Liver (tissue), 9 donors: ENCODE results near the gene PAK4. TPM values are rescaled to one million over a fixed set of nuclear protein-coding genes. Genes with fewer than 3 reads are reported as not detected.

Experiments
- DNase-seq: peaks from one replicate; pipeline ENCODE4 v3.0.0-alpha.2; 2017; ENCODE audit warnings: low spot score
- H3K27ac ChIP-seq, 2 donors: one replicate each; pipeline ENCODE4 v1.7.0; 2013; ENCODE audit warnings: inconsistent platforms in 2 of 2, low read length in 2 of 2, control low read depth in 1 of 2, low read depth in 1 of 2, mild to moderate bottlenecking in 1 of 2
- H3K27me3 ChIP-seq, 4 donors: one replicate each; pipeline versions ENCODE4 v1.6.1 to v1.7.0; 2013; ENCODE audit warnings: low read length in 3 of 4, inconsistent platforms in 1 of 4, mild to moderate bottlenecking in 1 of 4, moderate library complexity in 1 of 4; ENCODE audit not compliant: control insufficient read depth in 4 of 4, insufficient read depth in 4 of 4
- H3K36me3 ChIP-seq, 4 donors: one replicate each; pipeline versions ENCODE4 v1.6.1 to v1.7.0; 2013; ENCODE audit warnings: low read length in 3 of 4, mild to moderate bottlenecking in 3 of 4, low read depth in 1 of 4, moderate library complexity in 1 of 4; ENCODE audit not compliant: control insufficient read depth in 4 of 4, insufficient read depth in 3 of 4
- H3K4me1 ChIP-seq, 4 donors: one replicate each; pipeline versions ENCODE4 v1.6.1 to v1.7.0; 2013; ENCODE audit warnings: low read length in 3 of 4, mild to moderate bottlenecking in 3 of 4, moderate library complexity in 1 of 4; ENCODE audit not compliant: control insufficient read depth in 4 of 4, insufficient read depth in 4 of 4
- H3K4me3 ChIP-seq, 3 donors: one replicate each; pipeline versions ENCODE4 v1.6.1 to v1.7.0; 2013; ENCODE audit warnings: low read length in 3 of 3, control low read depth in 1 of 3, low read depth in 1 of 3, mild to moderate bottlenecking in 1 of 3
- H3K9ac ChIP-seq, 2 donors: one replicate each; pipeline ENCODE4 v1.7.0; 2013; ENCODE audit warnings: low read length in 2 of 2, mild to moderate bottlenecking in 2 of 2, moderate library complexity in 2 of 2, control low read depth in 1 of 2, low read depth in 1 of 2
- H3K9me3 ChIP-seq, 4 donors: one replicate each; pipeline versions ENCODE4 v1.6.1 to v1.7.0; 2013; ENCODE audit warnings: low read length in 3 of 4; ENCODE audit not compliant: control insufficient read depth in 4 of 4
- EGR1 ChIP-seq, 2 donors: IDR thresholded peaks; 2 replicates each; pipeline ENCODE4 v1.6.1; 2016 to 2018; ENCODE audit warnings: antibody characterized with exemption in 2 of 2, low read depth in 2 of 2
- FOXA1 ChIP-seq: IDR thresholded peaks from 2 replicates; pipeline ENCODE4 v1.6.1; 2016; ENCODE audit warnings: antibody characterized with exemption
- FOXA2 ChIP-seq: IDR thresholded peaks from 2 replicates; pipeline ENCODE4 v1.6.1; 2016; ENCODE audit warnings: antibody characterized with exemption
- GABPA ChIP-seq, 2 donors: IDR thresholded peaks in 1 of 2; conservative IDR thresholded peaks in 1 of 2; 2 replicates each; pipeline ENCODE4 v1.6.1; 2016; ENCODE audit warnings: antibody characterized with exemption in 2 of 2, mild to moderate bottlenecking in 1 of 2, moderate library complexity in 1 of 2
- HNF4A ChIP-seq, 2 donors: conservative IDR thresholded peaks; 2 replicates each; pipeline ENCODE4 v1.6.1; 2016; ENCODE audit warnings: antibody characterized with exemption in 2 of 2, mild to moderate bottlenecking in 2 of 2
- HNF4G ChIP-seq: IDR thresholded peaks from 2 replicates; pipeline ENCODE4 v1.6.1; 2016; ENCODE audit warnings: antibody characterized with exemption
- JUND ChIP-seq, 2 donors: IDR thresholded peaks; 2 replicates each; pipeline ENCODE4 v1.6.1; 2016; ENCODE audit warnings: antibody characterized with exemption in 2 of 2
- NR2F2 ChIP-seq: IDR thresholded peaks from 2 replicates; pipeline ENCODE4 v1.6.1; 2016; ENCODE audit warnings: antibody characterized with exemption
- RAD21 ChIP-seq, 2 donors: IDR thresholded peaks; 2 replicates each; pipeline ENCODE4 v1.6.1; 2016; ENCODE audit warnings: antibody characterized with exemption in 2 of 2, mild to moderate bottlenecking in 2 of 2
- RXRA ChIP-seq, 2 donors: IDR thresholded peaks; 2 replicates each; pipeline ENCODE4 v1.6.1; 2017 to 2018; ENCODE audit warnings: antibody characterized with exemption in 2 of 2, mild to moderate bottlenecking in 1 of 2
- SP1 ChIP-seq: IDR thresholded peaks from 2 replicates; pipeline ENCODE4 v1.6.1; 2018; ENCODE audit warnings: antibody characterized with exemption, mild to moderate bottlenecking
- TAF1 ChIP-seq: conservative IDR thresholded peaks from 2 replicates; pipeline ENCODE4 v1.6.1; 2016; ENCODE audit warnings: antibody characterized with exemption, mild to moderate bottlenecking
- YY1 ChIP-seq: IDR thresholded peaks from 2 replicates; pipeline ENCODE4 v1.6.1; 2016; ENCODE audit warnings: antibody characterized with exemption, mild to moderate bottlenecking
- WGBS: extraction: QIAGEN DNeasy Blood & Tissue Kit; methylation state at CpG from one replicate; pipeline ENCODE4 v1.1.7; 2013; 5-methylcytosine and 5-hydroxymethylcytosine counted together
- polyA plus RNA-seq, 2 donors: library from polyadenylated mRNA; stranded (reverse) in 1 of 2; unstranded in 1 of 2; fragments of 200-250 nt in 1 of 2; fragments of >200 nt in 1 of 2; fragmentation: Nextera tagmentation in 1 of 2; extraction: Ambion mirVana in 1 of 2; gene quantifications; one replicate each; pipeline versions ENCODE4 v1.2.1 to v1.2.3, GENCODE V29; 2013 to 2015
- total RNA-seq, 2 donors: library from RNA; depleted of rRNA; stranded (reverse); fragments of >200 nt; gene quantifications; one replicate each; pipeline ENCODE4 v1.2.3, GENCODE V29; 2014
- TF ChIP-seq, protein P1 (sequence below): IDR thresholded peaks from 2 replicates; pipeline ENCODE4 v1.6.1; 2016; ENCODE audit warnings: antibody characterized with exemption
- TF ChIP-seq, protein P2 (sequence below): IDR thresholded peaks from 2 replicates; pipeline ENCODE4 v1.6.1; 2016; ENCODE audit warnings: antibody characterized with exemption
- TF ChIP-seq, protein P3 (sequence below): fragments of 150-350 bp; IDR thresholded peaks from 2 replicates; pipeline ENCODE4 v1.5.1; 2017; ENCODE audit warnings: improper control_type of control experiment, low read depth, low read length; ENCODE audit not compliant: missing input control
- TF ChIP-seq, protein P4 (sequence below): IDR thresholded peaks from 2 replicates; pipeline ENCODE4 v1.6.1; 2016; ENCODE audit warnings: antibody characterized with exemption
- donor health status: healthy.
- donor health status: healthy.
- donor health status: healthy.
- donor health status: healthy.
- donor health status: healthy.

Gene PAK4
- total and polyA plus RNA-seq, 4 donors, result 5.4 to 16.6 (median 7.7) TPM

DNA sequence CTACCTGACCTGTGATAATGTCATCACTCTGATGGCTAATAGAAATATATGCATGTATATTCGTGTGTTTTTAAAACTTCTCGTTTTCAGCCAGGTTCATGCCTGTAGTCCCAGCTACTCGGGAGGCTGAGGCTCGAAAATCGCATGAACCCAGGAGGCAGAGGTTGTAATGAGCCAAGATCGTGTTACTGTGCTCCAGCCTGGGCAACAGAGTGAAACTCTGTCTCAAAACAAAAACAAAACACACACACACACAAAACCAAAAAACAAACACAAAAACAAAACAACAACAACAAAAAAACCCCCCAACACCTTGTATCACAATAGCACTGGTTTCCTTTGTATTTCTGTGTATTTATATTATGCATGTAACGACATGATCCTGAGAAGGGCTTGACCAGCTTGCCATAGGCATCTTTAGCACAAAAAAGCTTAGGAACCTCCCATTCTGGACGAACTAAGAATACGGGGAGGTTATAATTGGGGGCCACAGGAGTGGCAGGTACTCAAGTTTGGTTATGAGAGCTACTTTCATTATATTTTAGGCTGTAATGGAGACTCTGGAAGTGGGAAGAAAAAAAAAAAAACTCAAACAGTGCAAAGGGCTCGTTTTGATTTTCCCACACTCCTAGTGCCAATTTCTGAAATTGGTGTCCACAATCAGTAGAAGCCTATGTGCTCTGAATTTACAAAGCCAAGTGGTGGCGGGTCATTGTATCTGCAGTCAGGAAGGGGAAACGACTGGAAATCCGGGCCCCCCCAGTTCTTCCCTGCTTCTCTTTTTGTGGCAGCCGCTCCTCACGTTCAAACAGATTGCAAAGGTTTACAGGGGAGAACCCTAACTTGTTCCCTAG is 42.6 kb upstream of the PAK4 start:
- 34% methylated on average over 15 of the region's 15 CpGs for WGBS
- TF ChIP-seq RAD21 (IDR thresholded peaks at IDR 0.05), result no peak
- TF ChIP-seq HNF4G, result no peak
- TF ChIP-seq, protein P1, sequence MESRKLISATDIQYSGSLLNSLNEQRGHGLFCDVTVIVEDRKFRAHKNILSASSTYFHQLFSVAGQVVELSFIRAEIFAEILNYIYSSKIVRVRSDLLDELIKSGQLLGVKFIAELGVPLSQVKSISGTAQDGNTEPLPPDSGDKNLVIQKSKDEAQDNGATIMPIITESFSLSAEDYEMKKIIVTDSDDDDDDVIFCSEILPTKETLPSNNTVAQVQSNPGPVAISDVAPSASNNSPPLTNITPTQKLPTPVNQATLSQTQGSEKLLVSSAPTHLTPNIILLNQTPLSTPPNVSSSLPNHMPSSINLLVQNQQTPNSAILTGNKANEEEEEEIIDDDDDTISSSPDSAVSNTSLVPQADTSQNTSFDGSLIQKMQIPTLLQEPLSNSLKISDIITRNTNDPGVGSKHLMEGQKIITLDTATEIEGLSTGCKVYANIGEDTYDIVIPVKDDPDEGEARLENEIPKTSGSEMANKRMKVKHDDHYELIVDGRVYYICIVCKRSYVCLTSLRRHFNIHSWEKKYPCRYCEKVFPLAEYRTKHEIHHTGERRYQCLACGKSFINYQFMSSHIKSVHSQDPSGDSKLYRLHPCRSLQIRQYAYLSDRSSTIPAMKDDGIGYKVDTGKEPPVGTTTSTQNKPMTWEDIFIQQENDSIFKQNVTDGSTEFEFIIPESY, result no peak
- no peak for TF ChIP-seq FOXA2
- TF ChIP-seq GABPA (IDR thresholded peaks at IDR 0.05 in 1 of 2, conservative IDR thresholded peaks at IDR 0.05 in 1 of 2), result no peak
- no peak for TF ChIP-seq SP1
- TF ChIP-seq NR2F2, result no peak
- no peak for TF ChIP-seq FOXA1
- no peak for TF ChIP-seq JUND (IDR thresholded peaks at IDR 0.05)
- Histone ChIP-seq H3K9ac (no peak overlapping the region), H3K4me3 (no peak overlapping the region), H3K4me1 (peaks cover 4 to 10% (median 6%) of the 10 kb centered on the region in 4 donors), H3K9me3 (no peaks in the 10 kb centered on the region), H3K27ac (no peak overlapping the region), H3K36me3 (no peaks in the 10 kb centered on the region), H3K27me3 (peaks cover 0 to 3% (median 0%) of the 10 kb centered on the region in 4 donors)
- no peak for DNase-seq

DNA sequence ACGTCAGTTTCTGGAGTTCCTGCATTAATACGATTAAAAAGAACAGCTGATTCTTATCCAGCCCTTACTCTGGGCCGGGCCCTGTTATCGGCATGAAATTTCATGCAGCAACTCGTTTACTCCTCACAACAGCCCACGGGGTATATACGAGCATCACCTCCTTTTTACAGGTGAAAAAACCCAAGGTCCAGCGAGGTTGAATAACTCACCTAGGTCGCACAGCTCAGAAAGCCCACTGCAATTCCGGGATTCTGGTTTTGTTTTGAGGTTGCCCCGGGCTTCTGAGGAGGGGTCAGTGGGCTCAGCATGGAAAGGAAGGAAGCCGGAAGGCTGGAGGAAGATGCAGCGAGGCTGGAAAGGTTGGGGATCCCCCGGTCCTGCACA is 42.0 kb upstream of the PAK4 start:
- WGBS, result 9% methylated on average over 14 of the region's 14 CpGs
- TF ChIP-seq NR2F2 (no peak), FOXA2 (no peak), RXRA (IDR thresholded peaks at IDR 0.05) (no peak), YY1 (no peak), SP1 (no peak)
- Histone ChIP-seq H3K27ac (no peak overlapping the region), H3K36me3 (no peaks in the 10 kb centered on the region), H3K9me3 (no peaks in the 10 kb centered on the region), H3K9ac (no peak overlapping the region), H3K4me1 (peaks cover 4 to 10% (median 6%) of the 10 kb centered on the region in 4 donors), H3K4me3 (no peak overlapping the region), H3K27me3 (peaks cover 0 to 3% (median 0%) of the 10 kb centered on the region in 4 donors)
- no peak for DNase-seq

DNA sequence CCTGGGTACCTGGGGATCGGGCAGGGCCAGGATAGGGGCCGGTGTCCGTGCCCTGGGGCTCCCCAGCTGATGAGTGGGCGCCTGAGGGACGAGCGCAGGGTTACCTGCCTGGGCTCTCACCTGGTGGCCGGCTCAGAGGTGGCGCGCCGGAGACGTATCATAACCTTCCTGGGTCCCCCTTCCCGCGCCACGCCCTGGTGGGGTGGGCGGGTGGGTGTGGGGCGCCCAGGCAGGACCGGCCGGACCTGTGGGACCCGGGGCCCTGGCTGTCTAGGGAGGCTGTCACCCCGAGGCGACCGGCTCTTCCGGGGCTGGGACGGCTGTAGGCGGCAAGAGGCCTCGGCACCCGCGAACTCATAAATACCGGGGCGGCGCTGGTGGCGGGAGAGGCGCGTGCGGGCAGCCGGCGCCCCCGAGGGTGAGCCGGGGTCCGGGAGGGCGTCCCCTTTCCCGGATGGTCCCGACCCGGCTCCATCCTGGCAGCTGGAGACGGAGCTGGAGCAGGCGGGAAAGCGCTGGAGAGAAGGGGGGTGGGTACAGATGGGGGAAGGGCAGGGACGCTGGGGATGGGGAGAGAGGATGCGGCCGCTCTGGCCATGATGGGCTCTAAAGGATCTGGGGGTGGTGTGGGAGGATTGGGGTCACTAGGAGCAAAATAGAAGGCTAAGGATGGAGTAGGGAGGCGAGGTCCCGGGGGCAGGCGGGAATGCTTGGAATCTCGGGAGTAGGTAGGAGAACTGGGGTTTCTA is 41.4 kb upstream of the PAK4 start, which contains the start of gene ACP7:
ACP7 (plus strand) TSS at position 386 of the 749 bp plus-strand sequence. CDS start 902 bp downstream, outside the sequence.
- WGBS, result 8% methylated on average over 54 of the region's 54 CpGs
- Histone ChIP-seq H3K4me1 (peaks cover 4 to 10% (median 6%) of the 10 kb centered on the region in 4 donors), H3K9me3 (no peaks in the 10 kb centered on the region), H3K36me3 (no peaks in the 10 kb centered on the region), H3K9ac (no peak within 1 kb of the TSS), H3K27ac (no peak within 1 kb of the TSS), H3K4me3 (peak within 1 kb of the TSS in 1 of 3 donors; percentile 21), H3K27me3 (peaks cover 0 to 3% (median 0%) of the 10 kb centered on the region in 4 donors)
- DNase-seq, result no peak
- TF ChIP-seq, protein P1, result no peak
- TF ChIP-seq, protein P2, sequence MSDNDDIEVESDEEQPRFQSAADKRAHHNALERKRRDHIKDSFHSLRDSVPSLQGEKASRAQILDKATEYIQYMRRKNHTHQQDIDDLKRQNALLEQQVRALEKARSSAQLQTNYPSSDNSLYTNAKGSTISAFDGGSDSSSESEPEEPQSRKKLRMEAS, result no peak
- no peak for TF ChIP-seq JUND (IDR thresholded peaks at IDR 0.05)
- TF ChIP-seq FOXA1, result no peak
- TF ChIP-seq RXRA (IDR thresholded peaks at IDR 0.05), result no peak
- no peak for TF ChIP-seq HNF4A (conservative IDR thresholded peaks at IDR 0.05)
- no peak for TF ChIP-seq EGR1 (IDR thresholded peaks at IDR 0.05; ENCODE audit: low read depth in 2 of 2)
- TF ChIP-seq YY1, result no peak
- TF ChIP-seq HNF4G, result no peak
- TF ChIP-seq TAF1, result no peak
- no peak for TF ChIP-seq SP1
- TF ChIP-seq, protein P3, sequence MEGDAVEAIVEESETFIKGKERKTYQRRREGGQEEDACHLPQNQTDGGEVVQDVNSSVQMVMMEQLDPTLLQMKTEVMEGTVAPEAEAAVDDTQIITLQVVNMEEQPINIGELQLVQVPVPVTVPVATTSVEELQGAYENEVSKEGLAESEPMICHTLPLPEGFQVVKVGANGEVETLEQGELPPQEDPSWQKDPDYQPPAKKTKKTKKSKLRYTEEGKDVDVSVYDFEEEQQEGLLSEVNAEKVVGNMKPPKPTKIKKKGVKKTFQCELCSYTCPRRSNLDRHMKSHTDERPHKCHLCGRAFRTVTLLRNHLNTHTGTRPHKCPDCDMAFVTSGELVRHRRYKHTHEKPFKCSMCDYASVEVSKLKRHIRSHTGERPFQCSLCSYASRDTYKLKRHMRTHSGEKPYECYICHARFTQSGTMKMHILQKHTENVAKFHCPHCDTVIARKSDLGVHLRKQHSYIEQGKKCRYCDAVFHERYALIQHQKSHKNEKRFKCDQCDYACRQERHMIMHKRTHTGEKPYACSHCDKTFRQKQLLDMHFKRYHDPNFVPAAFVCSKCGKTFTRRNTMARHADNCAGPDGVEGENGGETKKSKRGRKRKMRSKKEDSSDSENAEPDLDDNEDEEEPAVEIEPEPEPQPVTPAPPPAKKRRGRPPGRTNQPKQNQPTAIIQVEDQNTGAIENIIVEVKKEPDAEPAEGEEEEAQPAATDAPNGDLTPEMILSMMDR, result no peak
- TF ChIP-seq NR2F2, result no peak
- TF ChIP-seq GABPA (IDR thresholded peaks at IDR 0.05 in 1 of 2, conservative IDR thresholded peaks at IDR 0.05 in 1 of 2), result no peak
- no peak for TF ChIP-seq RAD21 (IDR thresholded peaks at IDR 0.05)
- TF ChIP-seq, protein P4, sequence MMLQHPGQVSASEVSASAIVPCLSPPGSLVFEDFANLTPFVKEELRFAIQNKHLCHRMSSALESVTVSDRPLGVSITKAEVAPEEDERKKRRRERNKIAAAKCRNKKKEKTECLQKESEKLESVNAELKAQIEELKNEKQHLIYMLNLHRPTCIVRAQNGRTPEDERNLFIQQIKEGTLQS, result no peak
- no peak for TF ChIP-seq FOXA2
